GM21529 (cell line): Measurements from ENCODE around the gene PDE4D.
A peak's percentile ranks its signal among the peaks of the same experiment; 100 is the strongest.

Experiments
- ATAC-seq: cut with Tn5 transposase; IDR thresholded peaks from one replicate; pipeline ENCODE4 v1.9.1; 2021; ENCODE audit not compliant: unreplicated experiment

The PDE4D gene

DNA sequence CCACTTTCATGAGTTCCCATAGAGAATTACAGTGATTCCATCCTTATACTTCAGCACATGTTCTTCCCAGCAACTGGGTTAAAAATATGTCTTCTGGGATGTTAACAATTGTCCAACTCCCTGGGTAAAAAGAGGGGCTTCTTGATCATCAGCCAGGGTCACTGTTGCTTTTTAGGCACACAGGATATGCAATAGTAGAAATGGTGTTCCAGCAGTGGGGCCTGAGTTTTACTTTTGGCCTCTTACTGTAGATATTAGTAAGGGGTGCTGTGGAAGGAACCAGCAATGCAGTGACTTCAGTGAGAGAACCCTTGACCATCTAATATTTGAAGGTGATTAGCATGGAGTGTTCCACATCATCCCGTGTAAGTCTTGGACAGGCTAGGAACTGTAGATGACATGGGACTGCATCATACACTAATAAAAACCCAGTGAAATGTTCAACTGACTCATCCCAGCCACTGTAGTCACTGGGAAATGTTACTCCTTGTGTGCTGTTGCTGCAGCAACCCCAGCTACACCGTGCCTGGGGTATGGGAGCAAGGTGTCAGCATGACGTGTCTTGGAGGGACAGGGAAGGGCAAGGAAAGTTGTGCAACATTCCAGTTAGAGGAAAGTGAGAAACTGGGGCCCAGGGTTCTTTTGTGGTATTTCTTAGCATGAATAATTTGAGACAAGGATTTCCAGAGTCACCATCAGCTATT lies 699.8 kb downstream of the PDE4D start:
- ATAC-seq = no peak

GRCh38 chr5:59190746-59191145 lies 702.8 kb downstream of the PDE4D start:
- no peak for ATAC-seq

GRCh38 chr5:59189472-59190244 lies 703.9 kb downstream of the PDE4D start:
- ATAC-seq = no peak

DNA sequence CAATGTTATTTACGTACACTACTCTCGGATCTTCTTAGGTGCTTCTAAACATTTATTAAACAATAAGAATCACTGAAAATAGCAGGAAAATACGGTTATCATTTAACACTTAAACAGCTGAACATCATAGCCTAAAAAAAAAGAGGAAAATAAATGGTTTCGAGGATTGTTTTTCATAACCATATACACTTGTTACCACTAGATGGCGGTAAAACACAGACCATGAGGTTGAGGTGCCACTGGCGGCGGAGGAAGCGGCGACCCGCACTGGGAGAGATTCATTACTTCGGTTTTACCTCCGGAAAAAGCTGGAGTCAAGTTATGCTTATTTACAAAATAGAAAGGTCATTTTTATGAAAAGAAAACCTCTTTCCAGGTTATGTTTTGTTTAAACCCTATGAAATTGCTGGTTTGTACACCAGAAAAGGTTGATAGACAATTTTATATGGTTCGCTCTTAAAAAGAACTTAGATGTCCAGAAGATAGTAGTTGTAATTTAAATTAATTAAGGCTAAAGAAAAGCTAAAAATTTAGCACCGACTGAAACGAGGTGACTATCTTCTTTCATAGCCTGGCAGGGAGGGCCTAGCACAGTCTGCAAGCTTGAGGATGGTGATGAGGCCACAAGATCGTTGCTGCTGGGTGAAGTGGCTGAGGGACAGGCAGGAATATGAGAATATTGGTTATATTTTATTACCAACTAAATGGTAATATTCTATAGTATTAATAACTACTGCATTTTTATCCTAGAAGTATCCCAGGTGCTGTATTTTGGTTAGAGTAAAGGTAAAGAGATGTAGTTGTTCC lies 704.9 kb downstream of the PDE4D start:
- ATAC-seq = peak; percentile 83

GRCh38 chr5:59187857-59188256 lies 705.7 kb downstream of the PDE4D start:
- ATAC-seq = no peak

- no peak for ATAC-seq
Measured at GRCh38 chr5:59186623-59187022, 706.9 kb downstream of the PDE4D start.

- no peak for ATAC-seq
Measured at GRCh38 chr5:59185757-59186385, 707.7 kb downstream of the PDE4D start.

- ATAC-seq = no peak
Measured at GRCh38 chr5:59184769-59185168, 708.8 kb downstream of the PDE4D start.

- no peak for ATAC-seq
Measured at GRCh38 chr5:59182760-59183159, 710.8 kb downstream of the PDE4D start.

GRCh38 chr5:59180515-59180914 lies 713.0 kb downstream of the PDE4D start:
- peak; percentile 83 for ATAC-seq

- ATAC-seq = no peak
Measured at GRCh38 chr5:59179704-59180103, 713.8 kb downstream of the PDE4D start.

DNA sequence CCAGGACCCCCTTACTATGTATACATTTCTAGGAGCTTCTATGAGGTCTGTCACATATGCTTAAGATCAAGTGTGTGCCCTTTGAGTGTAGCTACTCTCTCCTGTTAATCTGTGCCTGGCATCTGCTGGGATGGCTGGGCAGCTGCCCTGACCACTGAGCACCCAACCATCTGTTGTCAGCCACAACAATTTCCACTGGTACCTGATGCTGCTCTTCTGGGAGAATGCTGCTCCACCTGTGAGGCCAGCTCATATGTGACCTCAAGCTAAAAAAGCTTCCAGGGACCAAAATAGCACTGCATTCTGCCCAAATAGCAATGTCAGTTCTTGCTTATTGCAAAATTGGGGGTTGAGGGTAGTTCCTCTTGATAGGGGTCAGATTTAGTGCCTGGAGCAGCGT lies 715.0 kb downstream of the PDE4D start:
- ATAC-seq = peak; percentile 19

DNA sequence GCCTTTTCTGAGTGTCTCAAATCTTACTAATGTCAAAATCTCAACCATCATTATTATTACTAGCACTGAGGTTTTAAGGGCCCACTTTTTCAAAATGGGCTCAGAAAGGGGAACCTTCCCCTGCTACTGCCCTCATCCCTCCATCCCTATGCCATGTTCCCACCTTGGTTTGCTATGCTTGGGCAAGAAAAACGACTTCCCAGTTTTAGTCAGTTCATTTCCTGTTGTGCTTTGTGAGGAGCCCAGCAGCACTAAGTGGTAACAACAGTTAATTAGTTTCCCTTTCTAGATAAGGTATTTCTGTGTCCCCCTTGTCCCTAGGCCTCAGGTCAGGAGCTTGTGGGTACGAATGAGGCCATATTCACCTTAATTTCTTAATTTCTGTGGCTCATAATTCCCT lies 715.5 kb downstream of the PDE4D start:
- ATAC-seq = peak; percentile 32

DNA sequence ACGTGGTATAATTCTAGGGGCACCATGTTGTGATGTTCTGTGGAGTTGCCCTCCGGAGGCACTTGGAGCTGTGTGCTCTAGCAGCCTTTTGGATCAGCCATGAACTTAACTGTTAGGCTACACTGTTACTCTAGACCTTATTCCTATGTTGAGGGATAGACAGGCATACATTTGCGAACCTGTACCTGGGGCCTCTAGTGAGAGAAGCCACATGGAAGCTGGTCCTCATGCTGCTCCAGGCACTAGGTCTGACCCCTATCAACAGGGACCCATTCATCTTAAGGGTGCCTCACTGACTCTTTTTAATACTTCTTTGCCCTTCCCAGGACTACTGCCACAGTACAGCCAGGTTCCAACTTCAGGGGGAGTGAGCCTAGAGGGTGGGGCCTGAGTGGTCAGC lies 715.9 kb downstream of the PDE4D start:
- no peak for ATAC-seq

GRCh38 chr5:59174248-59174844 lies 719.2 kb downstream of the PDE4D start:
- peak; percentile 48 for ATAC-seq

GRCh38 chr5:59173578-59173977 lies 719.9 kb downstream of the PDE4D start:
- no peak for ATAC-seq

GRCh38 chr5:59171131-59171530 lies 722.4 kb downstream of the PDE4D start:
- no peak for ATAC-seq

DNA sequence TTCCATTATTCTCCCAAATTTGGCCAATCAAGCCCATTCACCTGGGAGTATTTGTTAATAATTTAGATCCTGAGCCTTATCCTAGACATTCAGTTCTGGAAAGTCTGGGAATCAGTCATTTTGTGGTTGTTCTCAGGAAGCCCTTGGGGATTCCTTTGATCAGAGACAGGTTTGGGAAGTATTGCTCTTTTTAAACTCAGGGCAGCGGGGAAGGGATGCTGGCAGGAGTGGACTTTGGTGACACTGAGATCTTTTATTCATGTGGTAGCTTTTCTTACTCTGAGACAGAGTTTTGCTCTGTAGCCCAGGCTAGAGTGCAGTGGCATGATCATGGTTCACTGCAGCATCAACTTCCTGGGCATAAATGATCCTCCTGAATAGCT lies 723.8 kb downstream of the PDE4D start:
- no peak for ATAC-seq

DNA sequence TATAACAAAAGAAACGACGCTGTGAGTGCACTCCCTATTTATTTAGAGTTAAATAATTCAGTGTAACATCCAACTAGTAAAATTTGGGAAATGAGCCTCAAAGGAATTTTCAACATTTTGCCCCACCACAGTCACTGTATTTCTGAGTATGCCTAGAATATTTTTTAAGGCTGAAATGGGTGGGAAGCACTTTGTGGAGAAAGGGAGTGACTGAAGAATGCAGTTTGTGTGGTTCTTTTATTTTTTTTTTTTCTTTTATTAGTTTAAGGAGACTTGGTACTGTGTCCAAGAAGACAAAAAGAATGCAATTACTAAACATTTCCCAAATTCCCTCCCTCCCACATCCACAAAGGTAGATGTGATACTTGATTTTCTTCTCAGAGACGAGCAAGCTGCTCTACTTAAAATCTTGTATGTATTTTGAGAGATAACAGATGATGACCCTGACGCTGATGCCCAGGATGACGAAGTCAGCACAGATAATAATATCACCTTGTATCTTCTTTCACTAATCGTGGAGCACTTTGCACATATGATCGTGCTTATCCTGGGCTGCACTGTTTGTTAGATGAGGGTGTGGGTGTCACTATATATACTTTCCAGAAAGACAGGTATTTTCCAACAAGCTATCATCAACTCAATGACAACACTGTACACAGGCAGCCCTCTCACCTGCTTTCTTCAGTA lies 724.3 kb downstream of the PDE4D start:
- no peak for ATAC-seq

DNA sequence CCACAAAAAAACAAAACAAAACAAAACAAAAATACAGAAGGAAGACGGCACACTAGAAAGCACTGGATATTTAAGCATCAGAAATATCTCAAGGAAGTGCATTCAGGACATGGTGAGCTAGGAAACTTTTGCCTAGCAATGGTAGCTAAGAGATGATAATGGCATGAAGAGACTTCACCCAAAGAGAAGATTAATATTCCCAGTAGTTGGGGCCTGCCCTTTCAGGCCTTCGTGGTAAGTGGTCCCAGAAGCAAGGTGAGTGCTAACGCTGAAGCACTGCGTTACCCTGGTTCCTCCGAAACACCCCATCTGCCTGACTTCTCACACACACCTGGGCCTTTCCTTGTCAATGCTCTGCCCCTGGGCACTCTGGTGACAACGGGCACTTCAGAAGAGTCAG lies 725.5 kb downstream of the PDE4D start:
- ATAC-seq = no peak
